ENCODE results near the gene TFCP2L1.

DNA sequence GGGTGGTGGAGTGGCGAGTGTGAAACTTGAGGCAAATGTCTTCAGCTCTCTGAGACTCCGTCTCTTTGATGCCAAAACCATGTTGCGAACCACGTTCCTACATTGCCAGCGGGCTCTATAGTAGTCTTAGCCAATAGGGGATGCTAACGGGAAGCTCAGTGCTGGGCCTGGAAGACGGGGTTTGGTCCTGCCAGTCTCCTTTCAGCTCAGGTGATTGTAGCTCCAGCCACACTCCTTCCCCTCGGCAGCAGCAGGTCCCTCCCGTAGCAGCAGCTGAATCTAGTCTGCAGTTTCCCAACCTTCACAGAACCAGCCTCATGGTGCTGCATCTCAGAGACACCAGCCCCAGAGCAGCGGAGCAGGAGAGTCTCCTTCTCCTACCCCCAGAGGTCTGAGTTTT, 109.7 kb downstream of the TFCP2L1 start:
- TF ChIP-seq ARNT (IDR thresholded peaks at IDR 0.05) (no peak), ELF4 (IDR thresholded peaks at IDR 0.05) (no peak), FOXM1 (IDR thresholded peaks at IDR 0.05; ENCODE audit: borderline replicate concordance) (no peak), TARDBP (IDR thresholded peaks at IDR 0.05) (no peak)
- TF ChIP-seq, protein P1, sequence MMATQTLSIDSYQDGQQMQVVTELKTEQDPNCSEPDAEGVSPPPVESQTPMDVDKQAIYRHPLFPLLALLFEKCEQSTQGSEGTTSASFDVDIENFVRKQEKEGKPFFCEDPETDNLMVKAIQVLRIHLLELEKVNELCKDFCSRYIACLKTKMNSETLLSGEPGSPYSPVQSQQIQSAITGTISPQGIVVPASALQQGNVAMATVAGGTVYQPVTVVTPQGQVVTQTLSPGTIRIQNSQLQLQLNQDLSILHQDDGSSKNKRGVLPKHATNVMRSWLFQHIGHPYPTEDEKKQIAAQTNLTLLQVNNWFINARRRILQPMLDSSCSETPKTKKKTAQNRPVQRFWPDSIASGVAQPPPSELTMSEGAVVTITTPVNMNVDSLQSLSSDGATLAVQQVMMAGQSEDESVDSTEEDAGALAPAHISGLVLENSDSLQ (IDR thresholded peaks at IDR 0.05) = no peak
